Measurements from ENCODE around the gene GMDS. TPM values are rescaled to one million over a fixed set of nuclear protein-coding genes. Genes with fewer than 3 reads are reported as not detected.

GMDS gene
- total RNA-seq, 1 experiment from 2014 or later, result 35.0 TPM

GRCh38 chr6:1708820-1709219 lies 536.6 kb downstream of the GMDS start:
- CTCF ChIA-PET, result no interaction called here
- H3K36me3 Mint-ChIP-seq, result no peaks in the 10 kb centered on the region
- no peak for ATAC-seq
- peaks cover 2% of the 10 kb centered on the region; the same call in 1 of the 2 replicates for H3K4me1 Mint-ChIP-seq
- H3K27me3 Mint-ChIP-seq (ENCODE audit: low read depth), result no peaks in the 10 kb centered on the region
- no peak overlapping the region for H3K27ac Mint-ChIP-seq
- DNase-seq (ENCODE audit: low spot score), result no peak
- H3K4me3 Mint-ChIP-seq, result no peak overlapping the region
- TF ChIP-seq, protein P1, sequence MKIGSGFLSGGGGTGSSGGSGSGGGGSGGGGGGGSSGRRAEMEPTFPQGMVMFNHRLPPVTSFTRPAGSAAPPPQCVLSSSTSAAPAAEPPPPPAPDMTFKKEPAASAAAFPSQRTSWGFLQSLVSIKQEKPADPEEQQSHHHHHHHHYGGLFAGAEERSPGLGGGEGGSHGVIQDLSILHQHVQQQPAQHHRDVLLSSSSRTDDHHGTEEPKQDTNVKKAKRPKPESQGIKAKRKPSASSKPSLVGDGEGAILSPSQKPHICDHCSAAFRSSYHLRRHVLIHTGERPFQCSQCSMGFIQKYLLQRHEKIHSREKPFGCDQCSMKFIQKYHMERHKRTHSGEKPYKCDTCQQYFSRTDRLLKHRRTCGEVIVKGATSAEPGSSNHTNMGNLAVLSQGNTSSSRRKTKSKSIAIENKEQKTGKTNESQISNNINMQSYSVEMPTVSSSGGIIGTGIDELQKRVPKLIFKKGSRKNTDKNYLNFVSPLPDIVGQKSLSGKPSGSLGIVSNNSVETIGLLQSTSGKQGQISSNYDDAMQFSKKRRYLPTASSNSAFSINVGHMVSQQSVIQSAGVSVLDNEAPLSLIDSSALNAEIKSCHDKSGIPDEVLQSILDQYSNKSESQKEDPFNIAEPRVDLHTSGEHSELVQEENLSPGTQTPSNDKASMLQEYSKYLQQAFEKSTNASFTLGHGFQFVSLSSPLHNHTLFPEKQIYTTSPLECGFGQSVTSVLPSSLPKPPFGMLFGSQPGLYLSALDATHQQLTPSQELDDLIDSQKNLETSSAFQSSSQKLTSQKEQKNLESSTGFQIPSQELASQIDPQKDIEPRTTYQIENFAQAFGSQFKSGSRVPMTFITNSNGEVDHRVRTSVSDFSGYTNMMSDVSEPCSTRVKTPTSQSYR (CRISPR knock-in tag; IDR thresholded peaks at IDR 0.05), result no peak
- TF ChIP-seq CBFB (CRISPR knock-in tag; IDR thresholded peaks at IDR 0.05; ENCODE audit: low read depth), result no peak
- TF ChIP-seq RORB (CRISPR knock-in tag; IDR thresholded peaks at IDR 0.05), result no peak
- TF ChIP-seq ERG (CRISPR knock-in tag; IDR thresholded peaks at IDR 0.05), result no peak
- no peak for TF ChIP-seq GRHL2 (CRISPR knock-in tag; IDR thresholded peaks at IDR 0.05; ENCODE audit: insufficient replicate concordance, severe bottlenecking)
- TF ChIP-seq, protein P2, sequence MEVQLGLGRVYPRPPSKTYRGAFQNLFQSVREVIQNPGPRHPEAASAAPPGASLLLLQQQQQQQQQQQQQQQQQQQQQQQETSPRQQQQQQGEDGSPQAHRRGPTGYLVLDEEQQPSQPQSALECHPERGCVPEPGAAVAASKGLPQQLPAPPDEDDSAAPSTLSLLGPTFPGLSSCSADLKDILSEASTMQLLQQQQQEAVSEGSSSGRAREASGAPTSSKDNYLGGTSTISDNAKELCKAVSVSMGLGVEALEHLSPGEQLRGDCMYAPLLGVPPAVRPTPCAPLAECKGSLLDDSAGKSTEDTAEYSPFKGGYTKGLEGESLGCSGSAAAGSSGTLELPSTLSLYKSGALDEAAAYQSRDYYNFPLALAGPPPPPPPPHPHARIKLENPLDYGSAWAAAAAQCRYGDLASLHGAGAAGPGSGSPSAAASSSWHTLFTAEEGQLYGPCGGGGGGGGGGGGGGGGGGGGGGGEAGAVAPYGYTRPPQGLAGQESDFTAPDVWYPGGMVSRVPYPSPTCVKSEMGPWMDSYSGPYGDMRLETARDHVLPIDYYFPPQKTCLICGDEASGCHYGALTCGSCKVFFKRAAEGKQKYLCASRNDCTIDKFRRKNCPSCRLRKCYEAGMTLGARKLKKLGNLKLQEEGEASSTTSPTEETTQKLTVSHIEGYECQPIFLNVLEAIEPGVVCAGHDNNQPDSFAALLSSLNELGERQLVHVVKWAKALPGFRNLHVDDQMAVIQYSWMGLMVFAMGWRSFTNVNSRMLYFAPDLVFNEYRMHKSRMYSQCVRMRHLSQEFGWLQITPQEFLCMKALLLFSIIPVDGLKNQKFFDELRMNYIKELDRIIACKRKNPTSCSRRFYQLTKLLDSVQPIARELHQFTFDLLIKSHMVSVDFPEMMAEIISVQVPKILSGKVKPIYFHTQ (CRISPR knock-in tag; IDR thresholded peaks at IDR 0.05), result no peak
- no peaks in the 10 kb centered on the region for H3K9me3 Mint-ChIP-seq
- POLR2A ChIA-PET, result interaction anchor here (0.6 kb wide), 1 partner anchor 10 kb away, joined by 4 read pairs; no protein-coding TSS in a partner anchor

DNA sequence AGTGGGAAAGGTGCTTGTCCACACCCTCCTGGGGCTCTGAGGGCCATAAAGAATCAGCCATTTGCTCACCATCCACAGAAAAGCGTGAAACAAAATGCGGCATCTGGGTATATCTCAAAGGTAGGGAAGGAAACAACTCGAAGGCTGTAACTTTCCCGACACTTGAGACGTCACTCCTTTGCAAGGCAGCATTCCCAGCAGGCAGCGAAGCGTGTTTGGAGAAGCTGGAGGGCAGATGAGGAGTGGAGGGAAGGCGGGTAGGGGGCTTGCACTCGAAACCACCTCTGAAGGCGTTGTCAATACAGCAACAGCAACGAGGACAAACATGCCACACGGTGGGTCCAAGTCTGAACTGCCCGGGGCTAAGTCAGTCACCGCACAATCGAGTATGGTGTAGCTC lies 537.3 kb downstream of the GMDS start:
- CTCF ChIA-PET, result no interaction called here
- H3K9me3 Mint-ChIP-seq, result no peaks in the 10 kb centered on the region

DNA sequence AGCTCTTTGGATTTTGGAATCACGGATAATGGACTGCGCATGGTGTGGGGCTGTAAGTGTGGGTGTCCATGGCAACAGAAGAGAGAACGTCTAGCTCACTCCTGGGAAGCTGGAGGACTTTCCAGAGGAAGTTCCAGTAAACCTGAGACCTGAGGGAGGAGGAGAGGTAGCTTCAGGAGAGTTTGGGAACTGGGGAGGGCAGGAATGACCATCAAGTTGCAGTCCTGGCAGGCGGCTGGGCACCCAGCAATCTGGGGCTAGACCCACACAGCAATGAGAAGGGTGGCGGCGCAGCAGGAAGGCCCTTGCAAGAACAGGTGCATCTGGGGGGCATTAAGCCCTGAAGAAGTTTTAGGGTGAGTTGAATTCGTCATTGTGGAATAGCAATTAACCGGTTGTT lies 539.8 kb downstream of the GMDS start:
- POLR2A ChIA-PET, result no interaction called here
- H3K27me3 Mint-ChIP-seq (ENCODE audit: low read depth), result no peaks in the 10 kb centered on the region
- DNase-seq (ENCODE audit: low spot score) (no peak), ATAC-seq (no peak)
- H3K36me3 Mint-ChIP-seq, result no peaks in the 10 kb centered on the region
- H3K9me3 Mint-ChIP-seq, result no peaks in the 10 kb centered on the region
- no peak overlapping the region for H3K4me3 Mint-ChIP-seq
- H3K27ac Mint-ChIP-seq, result no peak overlapping the region
- H3K4me1 Mint-ChIP-seq, result peaks cover 2% of the 10 kb centered on the region; the same call in 1 of the 2 replicates
- no peak for TF ChIP-seq ZNF263 (CRISPR knock-in tag; IDR thresholded peaks at IDR 0.05; ENCODE audit: low read depth)
- no peak for TF ChIP-seq RELA (CRISPR knock-in tag; IDR thresholded peaks at IDR 0.05; ENCODE audit: borderline replicate concordance)
- TF ChIP-seq, protein P3, sequence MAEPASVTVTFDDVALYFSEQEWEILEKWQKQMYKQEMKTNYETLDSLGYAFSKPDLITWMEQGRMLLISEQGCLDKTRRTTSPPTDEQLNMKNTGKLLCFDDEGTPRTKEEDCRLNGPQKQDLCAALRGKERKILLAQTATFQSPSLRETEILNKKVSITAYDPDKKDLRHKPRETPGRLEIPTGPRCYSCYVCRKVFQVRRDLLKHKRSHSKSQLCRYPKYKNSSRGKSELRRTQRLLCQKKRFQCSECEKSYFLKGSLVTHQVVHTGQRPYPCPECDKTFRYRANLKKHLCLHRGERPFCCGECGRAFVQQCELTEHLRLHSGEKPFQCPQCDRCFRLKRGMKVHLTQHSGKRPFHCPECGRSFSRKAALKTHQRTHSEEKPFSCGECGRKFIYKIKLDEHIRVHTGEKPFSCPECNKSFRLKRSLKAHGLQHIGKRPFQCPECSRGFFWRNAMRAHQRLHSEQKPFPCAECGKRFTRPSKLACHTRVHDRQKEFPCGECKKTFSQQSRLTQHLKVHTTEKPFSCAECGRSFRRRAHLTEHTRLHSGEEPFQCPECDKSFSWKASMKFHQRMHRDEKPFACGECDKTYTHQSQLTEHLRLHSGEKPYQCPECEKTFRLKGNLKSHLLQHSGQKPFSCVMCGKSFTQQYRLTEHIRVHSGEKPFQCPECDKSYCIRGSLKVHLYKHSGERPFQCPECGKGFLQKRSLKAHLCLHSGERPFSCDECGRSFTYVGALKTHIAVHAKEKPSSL (CRISPR knock-in tag; conservative IDR thresholded peaks at IDR 0.05), result no peak
- no peak for TF ChIP-seq ERG (CRISPR knock-in tag; IDR thresholded peaks at IDR 0.05)
- TF ChIP-seq, protein P4, sequence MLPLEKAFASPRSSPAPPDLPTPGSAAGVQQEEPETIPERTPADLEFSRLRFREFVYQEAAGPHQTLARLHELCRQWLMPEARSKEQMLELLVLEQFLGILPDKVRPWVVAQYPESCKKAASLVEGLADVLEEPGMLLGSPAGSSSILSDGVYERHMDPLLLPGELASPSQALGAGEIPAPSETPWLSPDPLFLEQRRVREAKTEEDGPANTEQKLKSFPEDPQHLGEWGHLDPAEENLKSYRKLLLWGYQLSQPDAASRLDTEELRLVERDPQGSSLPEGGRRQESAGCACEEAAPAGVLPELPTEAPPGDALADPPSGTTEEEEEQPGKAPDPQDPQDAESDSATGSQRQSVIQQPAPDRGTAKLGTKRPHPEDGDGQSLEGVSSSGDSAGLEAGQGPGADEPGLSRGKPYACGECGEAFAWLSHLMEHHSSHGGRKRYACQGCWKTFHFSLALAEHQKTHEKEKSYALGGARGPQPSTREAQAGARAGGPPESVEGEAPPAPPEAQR (CRISPR knock-in tag; IDR thresholded peaks at IDR 0.05), result no peak
- CTCF ChIA-PET, result interaction anchor here (0.6 to 1.5 kb wide), 2 partner anchors 16 to 19 kb away, joined by 3 to 4 read pairs; no protein-coding TSS in a partner anchor

More for the DNA sequence above, 537.3 kb downstream of the GMDS start:
- H3K4me3 Mint-ChIP-seq, result no peak overlapping the region
- no peak overlapping the region for H3K27ac Mint-ChIP-seq
- no peaks in the 10 kb centered on the region for H3K36me3 Mint-ChIP-seq
- POLR2A ChIA-PET, result no interaction called here
- DNase-seq (ENCODE audit: low spot score) (no peak), ATAC-seq (no peak)
- no peak for TF ChIP-seq TP53 (CRISPR knock-in tag; IDR thresholded peaks at IDR 0.05)
- TF ChIP-seq TCF7 (CRISPR knock-in tag; IDR thresholded peaks at IDR 0.05; ENCODE audit: low read depth), result no peak
- TF ChIP-seq ZNF263 (CRISPR knock-in tag; IDR thresholded peaks at IDR 0.05; ENCODE audit: low read depth), result no peak
- no peak for TF ChIP-seq FOXP1 (CRISPR knock-in tag; IDR thresholded peaks at IDR 0.05; ENCODE audit: borderline replicate concordance)
- no peak for TF ChIP-seq SMAD4 (CRISPR knock-in tag; IDR thresholded peaks at IDR 0.05)
- no peaks in the 10 kb centered on the region for H3K27me3 Mint-ChIP-seq (ENCODE audit: low read depth)
- peaks cover 2% of the 10 kb centered on the region; the same call in 1 of the 2 replicates for H3K4me1 Mint-ChIP-seq

Data from WTC11 (cell line).